Measurements from ENCODE around the gene ST6GALNAC3.

Gene ST6GALNAC3

DNA sequence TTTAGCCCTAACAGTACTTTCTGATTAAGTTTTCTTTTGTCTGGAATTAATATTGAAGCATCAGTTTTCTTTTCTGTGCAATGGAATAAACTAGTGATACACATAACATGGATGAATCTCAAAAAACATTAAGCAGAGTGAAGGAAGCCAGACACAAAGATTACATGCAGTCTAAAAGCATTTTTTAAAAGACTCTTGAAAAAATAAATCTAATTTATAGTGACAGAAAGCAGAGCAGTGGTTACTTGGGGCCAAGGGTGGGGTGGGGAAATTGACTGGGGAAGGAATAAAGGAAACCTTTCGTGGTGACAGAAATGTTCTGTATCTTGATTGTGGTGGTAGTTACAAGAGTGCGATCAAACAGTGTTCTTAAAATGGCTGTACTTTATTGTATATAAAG, 20.2 kb upstream of the ST6GALNAC3 start:
- Histone ChIP-seq H3K27ac (ENCODE audit: poor library complexity, severe bottlenecking) (no peak overlapping the region), H3K36me3 (ENCODE audit: low read depth) (no peaks in the 10 kb centered on the region), H3K27me3 (ENCODE audit: insufficient read depth, poor library complexity, severe bottlenecking) (no peaks in the 10 kb centered on the region), H3K4me3 (ENCODE audit: severe bottlenecking) (no peak overlapping the region), H3K9me3 (ENCODE audit: severe bottlenecking) (no peaks in the 10 kb centered on the region), H3K4me1 (ENCODE audit: insufficient read depth, poor library complexity, severe bottlenecking) (no peaks in the 10 kb centered on the region)
- DNase-seq (ENCODE audit: low spot score) (no peak), ATAC-seq (ENCODE audit: low read depth) (no peak)
- TF ChIP-seq CTCF (IDR thresholded peaks at IDR 0.05; ENCODE audit: poor library complexity, severe bottlenecking) = no peak

- no peak for ATAC-seq (ENCODE audit: low read depth)
These were observed 18.6 kb upstream of the ST6GALNAC3 start for GRCh38 chr1:76055987-76056386.

DNA sequence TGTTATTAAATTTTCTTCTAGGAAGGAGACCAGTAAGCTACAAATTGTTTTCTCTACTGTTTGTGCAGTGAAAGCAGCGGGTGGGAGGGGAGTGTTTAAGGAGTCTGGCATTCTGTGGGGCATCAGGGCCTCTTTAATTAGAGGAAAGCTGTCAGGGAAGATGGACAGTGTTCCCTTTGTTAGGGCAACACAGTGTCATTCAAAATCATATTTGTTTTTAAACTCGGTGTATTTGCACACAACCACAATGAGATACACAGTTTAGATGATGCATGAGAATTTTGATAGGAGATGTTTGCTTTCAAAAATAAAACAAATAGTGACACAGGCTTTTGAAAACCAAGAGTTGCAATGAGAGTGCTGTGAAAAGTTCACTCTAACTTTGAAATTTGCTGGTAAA, 15.1 kb upstream of the ST6GALNAC3 start:
- H3K4me3 ChIP-seq (ENCODE audit: severe bottlenecking) = no peak overlapping the region
- H3K9me3 ChIP-seq (ENCODE audit: severe bottlenecking) = no peaks in the 10 kb centered on the region
- DNase-seq (ENCODE audit: low spot score) (no peak), ATAC-seq (ENCODE audit: low read depth) (no peak)
- no peak overlapping the region for H3K27ac ChIP-seq (ENCODE audit: poor library complexity, severe bottlenecking)
- TF ChIP-seq CTCF (IDR thresholded peaks at IDR 0.05; ENCODE audit: poor library complexity, severe bottlenecking) = no peak
- no peaks in the 10 kb centered on the region for H3K27me3 ChIP-seq (ENCODE audit: insufficient read depth, poor library complexity, severe bottlenecking)
- H3K4me1 ChIP-seq (ENCODE audit: insufficient read depth, poor library complexity, severe bottlenecking) = no peaks in the 10 kb centered on the region
- H3K36me3 ChIP-seq (ENCODE audit: low read depth) = no peaks in the 10 kb centered on the region

More at GRCh38 chr1:76055987-76056386, 18.6 kb upstream of the ST6GALNAC3 start:
- Histone ChIP-seq H3K27me3 (ENCODE audit: insufficient read depth, poor library complexity, severe bottlenecking) (no peaks in the 10 kb centered on the region), H3K4me3 (ENCODE audit: severe bottlenecking) (no peak overlapping the region), H3K36me3 (ENCODE audit: low read depth) (no peaks in the 10 kb centered on the region), H3K4me1 (ENCODE audit: insufficient read depth, poor library complexity, severe bottlenecking) (no peaks in the 10 kb centered on the region), H3K9me3 (ENCODE audit: severe bottlenecking) (no peaks in the 10 kb centered on the region), H3K27ac (ENCODE audit: poor library complexity, severe bottlenecking) (no peak overlapping the region)
- DNase-seq (ENCODE audit: low spot score) = no peak
- no peak for TF ChIP-seq CTCF (IDR thresholded peaks at IDR 0.05; ENCODE audit: poor library complexity, severe bottlenecking)

- Histone ChIP-seq H3K4me3 (ENCODE audit: severe bottlenecking) (no peak overlapping the region), H3K36me3 (ENCODE audit: low read depth) (no peaks in the 10 kb centered on the region), H3K9me3 (ENCODE audit: severe bottlenecking) (no peaks in the 10 kb centered on the region), H3K27me3 (ENCODE audit: insufficient read depth, poor library complexity, severe bottlenecking) (no peaks in the 10 kb centered on the region), H3K27ac (ENCODE audit: poor library complexity, severe bottlenecking) (no peak overlapping the region), H3K4me1 (ENCODE audit: insufficient read depth, poor library complexity, severe bottlenecking) (peaks cover 11% of the 10 kb centered on the region)
- ATAC-seq (ENCODE audit: low read depth) (no peak), DNase-seq (ENCODE audit: low spot score) (no peak)
- no peak for TF ChIP-seq CTCF (IDR thresholded peaks at IDR 0.05; ENCODE audit: poor library complexity, severe bottlenecking)
These were observed 9.3 kb upstream of the ST6GALNAC3 start for GRCh38 chr1:76065270-76065669.

- peaks cover 11% of the 10 kb centered on the region for H3K4me1 ChIP-seq (ENCODE audit: insufficient read depth, poor library complexity, severe bottlenecking)
- DNase-seq (ENCODE audit: low spot score) (no peak), ATAC-seq (ENCODE audit: low read depth) (peak; percentile 79; the same call in 2 of the 3 replicates)
- TF ChIP-seq CTCF (IDR thresholded peaks at IDR 0.05; ENCODE audit: poor library complexity, severe bottlenecking) = no peak
- no peaks in the 10 kb centered on the region for H3K9me3 ChIP-seq (ENCODE audit: severe bottlenecking)
- H3K27ac ChIP-seq (ENCODE audit: poor library complexity, severe bottlenecking) = no peak overlapping the region
- no peaks in the 10 kb centered on the region for H3K27me3 ChIP-seq (ENCODE audit: insufficient read depth, poor library complexity, severe bottlenecking)
- H3K36me3 ChIP-seq (ENCODE audit: low read depth) = no peaks in the 10 kb centered on the region
- no peak overlapping the region for H3K4me3 ChIP-seq (ENCODE audit: severe bottlenecking)
These were observed 8.2 kb upstream of the ST6GALNAC3 start for GRCh38 chr1:76066394-76066793.
